Upper lobe of right lung (tissue), 1 donor: ENCODE data around the gene DDAH1. TPM values are rescaled to one million over a fixed set of nuclear protein-coding genes. Genes with fewer than 3 reads are reported as not detected.

Experiments used
- ATAC-seq: fragments of 200-7000 bp; cut with Tn5 transposase; one replicate; pipeline ENCODE4 v1.9.1; 2020; ENCODE audit warnings: mild to moderate bottlenecking, moderate library complexity
- DNase-seq: peaks from one replicate; pipeline ENCODE4 v3.0.0-alpha.2; 2020
- H3K27ac ChIP-seq: fragments of 200-600 bp; one replicate; pipeline ENCODE4 v1.8.0; 2022
- H3K27me3 ChIP-seq: fragments of 200-600 bp; one replicate; pipeline ENCODE4 v1.8.0; 2022; ENCODE audit warnings: mild to moderate bottlenecking
- H3K36me3 ChIP-seq: fragments of 200-600 bp; one replicate; pipeline ENCODE4 v1.8.0; 2022
- H3K4me1 ChIP-seq: fragments of 200-600 bp; one replicate; pipeline ENCODE4 v1.8.0; 2022
- H3K4me3 ChIP-seq: fragments of 200-600 bp; one replicate; pipeline ENCODE4 v1.8.0; 2022; ENCODE audit warnings: mild to moderate bottlenecking
- H3K9me3 ChIP-seq: fragments of 200-600 bp; one replicate; pipeline ENCODE4 v1.8.0; 2022
- CTCF ChIP-seq: fragments of 200-600 bp; IDR thresholded peaks from one replicate; pipeline ENCODE4 v1.8.0; 2022; ENCODE audit warnings: antibody characterized with exemption
- intact Hi-C: fragments of 100-400 bp; cut with DNase I; formaldehyde crosslinking; loops from one replicate; pipeline ENCODE4 v1.11.0; 2022
- total RNA-seq: library from RNA; stranded (reverse); fragmentation: NEBNext Ultra II Directional; extraction: Animal tissue kit (Norgen Biotek cat#: 25700); gene quantifications from one replicate; pipeline ENCODE4 v1.2.1, GENCODE V29; 2021
- donor health status: DM: no; HTN: yes; CAD: no; lungs with severe emphysema.

The DDAH1 gene
- total RNA-seq, 1 donor from 2014 or later, result 51.3 TPM

GRCh38 chr1:85393490-85393889 lies 71.5 kb downstream of the DDAH1 start:
- TF ChIP-seq CTCF, result no peak
- Histone ChIP-seq H3K27me3 (no peaks in the 10 kb centered on the region), H3K27ac (no peak overlapping the region), H3K4me1 (no peaks in the 10 kb centered on the region), H3K4me3 (no peak overlapping the region), H3K36me3 (no peaks in the 10 kb centered on the region), H3K9me3 (no peaks in the 10 kb centered on the region)
- intact Hi-C loops, result no loop called here
- DNase-seq (no peak), ATAC-seq (no peak)

GRCh38 chr1:85388416-85388815 lies 76.5 kb downstream of the DDAH1 start:
- no peaks in the 10 kb centered on the region for H3K27me3 ChIP-seq
- H3K36me3 ChIP-seq, result no peaks in the 10 kb centered on the region
- DNase-seq, result no peak
- intact Hi-C loops, result no loop called here
- no peak overlapping the region for H3K4me3 ChIP-seq
- TF ChIP-seq CTCF, result no peak
- ATAC-seq, result no peak
- H3K27ac ChIP-seq, result no peak overlapping the region
- no peaks in the 10 kb centered on the region for H3K4me1 ChIP-seq
- H3K9me3 ChIP-seq, result peaks cover 5% of the 10 kb centered on the region

GRCh38 chr1:85387781-85388180 lies 77.2 kb downstream of the DDAH1 start:
- H3K27ac ChIP-seq, result no peak overlapping the region
- no peak for ATAC-seq

GRCh38 chr1:85386068-85386722 lies 78.8 kb downstream of the DDAH1 start:
- no peaks in the 10 kb centered on the region for H3K36me3 ChIP-seq

More at GRCh38 chr1:85387781-85388180, 77.2 kb downstream of the DDAH1 start:
- intact Hi-C loops, result no loop called here
- Histone ChIP-seq H3K9me3 (peaks cover 9% of the 10 kb centered on the region), H3K27me3 (no peaks in the 10 kb centered on the region), H3K36me3 (no peaks in the 10 kb centered on the region), H3K4me1 (no peaks in the 10 kb centered on the region), H3K4me3 (no peak overlapping the region)
- no peak for DNase-seq
- TF ChIP-seq CTCF, result no peak

DNA sequence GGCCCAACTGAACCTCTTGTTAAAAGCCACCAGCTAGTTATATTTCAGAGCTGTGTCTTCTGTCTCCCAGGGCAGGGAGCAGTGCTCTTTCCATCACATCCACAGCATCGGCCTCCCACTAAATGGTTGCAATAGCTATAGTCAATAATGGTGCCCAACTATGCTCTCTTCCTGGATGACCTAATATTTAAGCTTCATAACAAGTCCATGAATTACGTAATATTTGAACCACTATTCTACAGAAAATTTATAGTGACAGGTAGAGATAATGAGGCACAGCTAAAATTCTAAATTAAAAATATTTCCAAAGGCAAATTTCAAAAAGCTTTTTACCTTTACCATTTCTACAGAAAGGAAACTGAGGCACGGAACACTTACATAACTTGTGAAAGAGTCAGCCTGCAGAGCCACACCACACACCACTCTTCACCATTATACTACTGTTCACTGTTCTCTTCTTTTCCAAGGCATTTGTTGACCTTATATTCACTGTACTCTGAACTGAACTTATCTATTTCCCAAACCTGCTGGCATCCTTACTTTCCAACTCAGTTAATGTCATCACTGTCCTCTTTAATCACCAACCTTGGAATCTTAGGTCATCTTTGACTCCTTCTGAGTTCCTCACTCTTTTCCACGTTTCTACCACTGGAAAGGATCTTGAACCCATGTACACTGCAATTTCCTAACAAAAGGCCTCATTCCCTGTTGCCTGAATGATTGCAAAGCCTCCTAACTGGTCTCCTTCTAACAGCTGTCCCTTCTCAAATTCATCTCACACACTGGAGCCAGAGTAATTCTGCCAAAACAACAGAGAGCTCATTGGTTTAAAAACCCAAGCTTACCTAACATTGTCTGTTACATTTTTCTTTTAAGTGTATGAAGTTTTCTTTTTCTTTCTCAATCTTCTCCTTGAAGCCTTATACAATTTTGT lies 85.5 kb downstream of the DDAH1 start:
- DNase-seq (no peak), ATAC-seq (no peak)
- Histone ChIP-seq H3K36me3 (no peaks in the 10 kb centered on the region), H3K27me3 (no peaks in the 10 kb centered on the region), H3K9me3 (peaks cover 9% of the 10 kb centered on the region), H3K4me1 (no peaks in the 10 kb centered on the region), H3K4me3 (no peak overlapping the region), H3K27ac (no peak overlapping the region)
- intact Hi-C loops, result no loop called here
- TF ChIP-seq CTCF, result no peak

More at GRCh38 chr1:85386068-85386722, 78.8 kb downstream of the DDAH1 start:
- no peak overlapping the region for H3K27ac ChIP-seq
- TF ChIP-seq CTCF, result no peak
- H3K27me3 ChIP-seq, result no peaks in the 10 kb centered on the region
- H3K4me1 ChIP-seq, result no peaks in the 10 kb centered on the region
- DNase-seq (no peak), ATAC-seq (no peak)
- H3K9me3 ChIP-seq, result peaks cover 14% of the 10 kb centered on the region
- intact Hi-C loops, result no loop called here
- H3K4me3 ChIP-seq, result no peak overlapping the region
